Activated naive CD8-positive, alpha-beta T cell treated with anti-CD3 and anti-CD28 coated beads for 36 hours (primary cell): ENCODE measurements around the gene CACNA1F. TPM values are rescaled to one million over a fixed set of nuclear protein-coding genes. Genes with fewer than 3 reads are reported as not detected.

Source experiments
- DNase-seq: peaks from one replicate; pipeline ENCODE4 v3.0.0; 2021
- H3K27ac Mint-ChIP-seq: one replicate; pipeline ENCODE4 v1.8.0; 2022; ENCODE audit warnings: mild to moderate bottlenecking, moderate library complexity, mixed read lengths
- H3K27me3 Mint-ChIP-seq: one replicate; pipeline ENCODE4 v1.8.0; 2022; ENCODE audit warnings: mild to moderate bottlenecking, mixed read lengths
- H3K36me3 Mint-ChIP-seq: one replicate; pipeline ENCODE4 v1.8.0; 2021; ENCODE audit warnings: mild to moderate bottlenecking, mixed read lengths
- H3K4me1 Mint-ChIP-seq: one replicate; pipeline ENCODE4 v1.8.0; 2021; ENCODE audit warnings: mixed read lengths
- H3K4me3 Mint-ChIP-seq: one replicate; pipeline ENCODE4 v1.8.0; 2022; ENCODE audit warnings: mild to moderate bottlenecking, moderate library complexity, mixed read lengths
- H3K9me3 Mint-ChIP-seq: one replicate; pipeline ENCODE4 v1.8.0; 2022; ENCODE audit warnings: mixed read lengths
- total RNA-seq, 2 experiments: library from RNA; stranded (reverse); gene quantifications; one replicate each; pipeline ENCODE4 v1.2.3, GENCODE V29; 2021

Gene CACNA1F
- total RNA-seq, 2 experiments from 2014 or later = 0.72 to 0.85 TPM

DNA sequence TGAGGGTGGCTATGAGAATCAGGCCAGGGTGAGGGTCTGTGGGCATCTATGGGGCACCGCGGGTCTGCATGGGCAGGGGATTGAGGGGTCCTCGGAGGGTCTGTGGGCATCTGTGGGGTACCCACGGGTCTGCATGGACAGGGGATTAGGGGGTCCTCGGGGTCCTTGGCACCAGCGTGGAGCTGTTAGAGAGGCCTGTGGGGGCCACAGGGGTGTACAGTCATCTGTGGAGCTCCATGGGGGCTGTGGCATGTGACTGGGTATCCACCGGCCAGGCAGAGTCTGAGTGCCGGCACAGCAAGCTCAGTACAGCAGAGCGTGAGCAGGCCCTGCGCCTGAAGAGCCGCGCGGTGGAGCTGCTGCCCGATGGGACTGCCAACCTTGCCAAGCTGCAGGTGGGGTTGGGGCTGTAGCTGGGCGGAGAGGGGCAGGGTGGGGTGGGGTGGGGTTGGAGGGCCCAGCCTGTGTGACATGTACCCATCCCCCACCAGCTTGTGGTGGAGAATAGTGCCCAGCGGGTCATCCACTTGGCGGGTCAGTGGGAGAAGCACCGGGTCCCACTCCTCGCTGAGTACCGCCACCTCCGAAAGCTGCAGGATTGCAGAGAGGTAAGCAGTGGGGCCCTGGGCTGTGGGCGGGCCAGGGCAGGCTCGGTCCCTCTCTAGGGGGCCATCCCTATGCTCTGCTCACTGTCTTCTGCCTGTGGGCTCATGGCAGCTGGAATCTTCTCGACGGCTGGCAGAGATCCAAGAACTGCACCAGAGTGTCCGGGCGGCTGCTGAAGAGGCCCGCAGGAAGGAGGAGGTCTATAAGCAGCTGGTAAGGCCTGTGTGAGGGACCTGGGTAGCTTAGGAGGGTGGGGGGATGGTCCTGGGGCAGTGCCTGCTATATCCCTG lies 15.0 kb upstream of the CACNA1F start:
- no peaks in the 10 kb centered on the region for H3K9me3 Mint-ChIP-seq
- peaks cover 2% of the 10 kb centered on the region for H3K4me1 Mint-ChIP-seq
- H3K36me3 Mint-ChIP-seq = peaks cover 15% of the 10 kb centered on the region
- H3K27me3 Mint-ChIP-seq = no peaks in the 10 kb centered on the region
- no peak overlapping the region for H3K27ac Mint-ChIP-seq
- no peak overlapping the region for H3K4me3 Mint-ChIP-seq
- DNase-seq = no peak

- Mint-ChIP-seq H3K4me3 (no peak overlapping the region), H3K27ac (no peak overlapping the region), H3K9me3 (no peaks in the 10 kb centered on the region), H3K27me3 (no peaks in the 10 kb centered on the region), H3K4me1 (peaks cover 1% of the 10 kb centered on the region), H3K36me3 (peaks cover 14% of the 10 kb centered on the region)
- DNase-seq = no peak
Measured at GRCh38 chrX:49247346-49247745, 14.2 kb upstream of the CACNA1F start.

DNA sequence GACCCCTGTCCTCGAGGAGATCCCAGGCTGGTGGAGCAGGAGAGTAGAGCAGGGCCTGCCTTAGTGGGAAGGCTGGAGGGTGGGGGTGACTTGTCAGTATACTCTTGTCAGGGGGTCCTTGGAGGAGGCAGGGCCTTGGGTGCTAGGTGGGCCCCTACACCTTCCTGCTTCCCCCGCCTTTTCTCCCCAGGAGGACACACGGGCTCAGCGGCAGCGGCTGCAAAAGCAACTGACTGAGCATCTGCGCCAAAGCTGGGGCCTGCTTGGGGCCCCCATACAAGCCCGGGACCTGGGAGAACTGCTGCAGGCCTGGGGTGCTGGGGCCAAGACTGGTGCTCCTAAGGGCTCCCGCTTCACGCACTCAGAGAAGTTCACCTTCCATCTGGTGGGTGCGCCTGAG lies 13.4 kb upstream of the CACNA1F start:
- no peaks in the 10 kb centered on the region for H3K4me1 Mint-ChIP-seq
- H3K27me3 Mint-ChIP-seq = no peaks in the 10 kb centered on the region
- no peak overlapping the region for H3K4me3 Mint-ChIP-seq
- H3K27ac Mint-ChIP-seq = no peak overlapping the region
- DNase-seq = no peak
- peaks cover 9% of the 10 kb centered on the region for H3K36me3 Mint-ChIP-seq
- H3K9me3 Mint-ChIP-seq = no peaks in the 10 kb centered on the region

GRCh38 chrX:49244207-49244606 lies 11.1 kb upstream of the CACNA1F start:
- Mint-ChIP-seq H3K27ac (no peak overlapping the region), H3K36me3 (peaks cover 9% of the 10 kb centered on the region), H3K4me3 (no peak overlapping the region)

DNA sequence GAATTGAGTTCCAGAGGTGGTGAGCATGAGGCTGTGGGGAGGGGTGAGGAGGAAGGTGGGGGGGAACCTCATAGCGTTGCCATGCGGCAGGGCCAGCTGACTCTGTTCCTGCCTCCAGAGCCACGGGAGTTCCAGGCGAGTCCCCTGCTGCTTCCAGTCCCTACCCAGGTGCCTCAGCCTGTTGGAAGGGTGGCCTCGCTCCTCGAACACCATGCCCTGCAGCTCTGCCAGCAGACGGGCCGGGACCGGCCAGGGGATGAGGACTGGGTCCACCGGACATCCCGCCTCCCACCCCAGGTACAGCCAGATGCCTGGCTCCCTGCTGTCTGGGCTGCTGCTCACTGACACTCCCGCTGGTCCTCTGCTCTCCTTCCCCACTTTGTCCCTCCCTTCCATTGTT lies 10.0 kb upstream of the CACNA1F start:
- Mint-ChIP-seq H3K4me1 (peaks cover 7% of the 10 kb centered on the region), H3K27me3 (no peaks in the 10 kb centered on the region), H3K9me3 (no peaks in the 10 kb centered on the region), H3K27ac (no peak overlapping the region), H3K4me3 (no peak overlapping the region), H3K36me3 (peaks cover 9% of the 10 kb centered on the region)
- DNase-seq = no peak

More at GRCh38 chrX:49244207-49244606, 11.1 kb upstream of the CACNA1F start:
- H3K4me1 Mint-ChIP-seq = peaks cover 6% of the 10 kb centered on the region
- no peaks in the 10 kb centered on the region for H3K9me3 Mint-ChIP-seq
- no peaks in the 10 kb centered on the region for H3K27me3 Mint-ChIP-seq
- DNase-seq = no peak

DNA sequence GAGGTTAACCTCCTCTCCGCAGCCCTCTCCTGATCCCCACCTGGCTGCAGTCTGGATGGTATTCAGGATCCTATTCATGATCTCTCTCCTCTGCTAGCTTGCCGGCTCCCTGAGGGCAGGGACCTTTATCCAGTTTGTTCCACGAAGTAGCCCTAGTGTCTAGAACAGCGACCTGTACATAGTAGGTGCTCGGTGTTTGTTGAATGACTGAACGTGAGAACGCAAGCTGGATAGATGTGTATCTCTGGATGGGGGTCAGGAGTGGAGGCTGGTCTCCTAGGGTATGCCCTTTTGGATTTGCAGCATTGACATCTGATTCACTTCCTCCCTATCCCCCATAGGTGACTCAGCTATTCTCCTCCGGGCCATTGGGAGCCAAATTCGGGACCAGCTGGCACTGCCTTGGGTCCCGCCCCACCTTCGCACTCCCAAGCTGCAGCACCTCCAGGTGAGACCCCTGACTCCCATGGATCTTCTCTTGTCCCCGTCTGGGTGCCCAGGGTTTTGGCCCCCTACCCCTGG lies 9.5 kb upstream of the CACNA1F start:
- H3K9me3 Mint-ChIP-seq = no peaks in the 10 kb centered on the region
- no peak overlapping the region for H3K27ac Mint-ChIP-seq
- H3K27me3 Mint-ChIP-seq = no peaks in the 10 kb centered on the region
- H3K4me3 Mint-ChIP-seq = no peak overlapping the region
- DNase-seq = no peak
- H3K36me3 Mint-ChIP-seq = peaks cover 9% of the 10 kb centered on the region
- peaks cover 7% of the 10 kb centered on the region for H3K4me1 Mint-ChIP-seq

DNA sequence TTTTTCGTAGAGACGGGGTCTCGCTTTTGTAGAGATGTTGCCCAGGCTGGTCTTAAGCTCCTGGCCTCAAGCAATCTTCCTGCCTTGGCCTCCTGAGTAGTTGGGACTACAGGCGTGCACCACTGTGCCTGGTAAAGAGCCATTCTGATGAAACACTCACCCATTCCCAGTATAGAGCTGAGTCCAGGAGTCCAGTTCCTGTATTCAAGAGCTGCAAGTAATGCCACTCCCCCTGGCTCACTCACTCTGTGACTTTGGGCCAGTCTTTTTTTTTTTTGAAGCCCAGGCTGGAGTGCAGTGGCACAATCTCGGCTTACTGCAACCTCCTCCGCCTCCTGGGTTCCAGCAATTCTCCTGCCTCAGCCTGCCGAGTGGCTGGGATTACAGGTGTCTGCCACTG lies 5.6 kb upstream of the CACNA1F start:
- peaks cover 19% of the 10 kb centered on the region for H3K4me1 Mint-ChIP-seq
- H3K36me3 Mint-ChIP-seq = peaks cover 9% of the 10 kb centered on the region
- DNase-seq = no peak
- H3K27ac Mint-ChIP-seq = no peak overlapping the region
- no peaks in the 10 kb centered on the region for H3K9me3 Mint-ChIP-seq
- H3K4me3 Mint-ChIP-seq = no peak overlapping the region
- no peaks in the 10 kb centered on the region for H3K27me3 Mint-ChIP-seq

DNA sequence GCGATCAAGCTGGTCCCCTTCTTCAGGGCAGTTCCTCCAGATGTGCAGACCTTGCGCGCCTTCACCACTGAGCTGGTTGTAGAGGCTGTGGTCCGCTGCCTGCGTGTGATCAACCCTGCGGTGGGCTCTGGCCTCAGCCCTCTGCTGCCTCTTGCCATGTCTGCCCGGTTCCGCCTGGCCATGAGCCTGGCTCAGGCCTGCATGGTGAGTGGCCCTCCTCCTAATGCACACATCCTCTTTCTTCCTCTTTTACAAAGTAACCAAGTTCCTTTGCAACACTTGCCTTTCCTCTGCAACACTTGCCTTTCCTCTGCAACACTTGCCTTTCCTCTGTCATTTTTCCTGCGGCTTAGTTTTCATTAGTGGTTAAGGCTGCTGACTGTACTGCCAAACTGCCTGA lies 3.9 kb upstream of the CACNA1F start:
- H3K9me3 Mint-ChIP-seq = no peaks in the 10 kb centered on the region
- H3K36me3 Mint-ChIP-seq = peaks cover 6% of the 10 kb centered on the region
- peak overlapping the region; percentile 54 for H3K27ac Mint-ChIP-seq
- H3K4me3 Mint-ChIP-seq = peak overlapping the region; percentile 52
- no peaks in the 10 kb centered on the region for H3K27me3 Mint-ChIP-seq
- peaks cover 19% of the 10 kb centered on the region for H3K4me1 Mint-ChIP-seq
- DNase-seq = no peak

DNA sequence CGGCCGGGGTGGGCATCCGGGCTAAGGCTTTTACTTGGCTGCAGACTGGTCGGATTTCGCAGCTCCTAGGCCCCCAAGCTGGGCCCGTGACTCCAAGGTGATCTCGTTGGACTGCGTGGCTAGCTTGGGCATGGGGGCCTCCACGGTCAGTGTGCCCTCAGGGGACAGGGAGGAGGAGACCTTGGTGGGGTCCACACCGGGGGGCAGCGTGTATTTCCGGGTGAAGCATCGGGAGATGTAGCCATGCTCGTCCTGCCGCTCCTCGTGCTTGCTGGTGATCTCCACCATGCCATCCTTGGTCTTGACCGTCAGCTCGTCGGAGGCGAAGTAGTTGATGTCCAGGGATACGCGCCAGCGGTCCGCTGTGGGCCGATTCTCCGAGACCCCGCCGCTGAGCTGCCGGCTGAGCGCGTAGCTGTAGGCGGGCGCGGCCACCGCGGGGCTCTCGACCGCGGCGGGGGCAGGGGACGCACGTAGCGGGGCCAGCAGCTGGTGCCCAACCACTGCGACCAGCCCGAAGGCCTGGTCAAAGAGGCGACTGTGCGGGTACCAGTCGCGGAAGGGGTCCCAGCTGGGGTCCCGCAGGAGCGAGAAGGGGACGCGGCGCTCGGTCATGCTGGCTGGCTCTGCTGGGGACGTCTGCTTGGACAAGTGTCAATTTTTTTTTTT lies 881 bp upstream of the CACNA1F start:
- Mint-ChIP-seq H3K36me3 (peaks cover 6% of the 10 kb centered on the region), H3K4me3 (no peak overlapping the region), H3K4me1 (peaks cover 24% of the 10 kb centered on the region), H3K27me3 (no peaks in the 10 kb centered on the region), H3K27ac (no peak overlapping the region), H3K9me3 (no peaks in the 10 kb centered on the region)
- DNase-seq = no peak

DNA sequence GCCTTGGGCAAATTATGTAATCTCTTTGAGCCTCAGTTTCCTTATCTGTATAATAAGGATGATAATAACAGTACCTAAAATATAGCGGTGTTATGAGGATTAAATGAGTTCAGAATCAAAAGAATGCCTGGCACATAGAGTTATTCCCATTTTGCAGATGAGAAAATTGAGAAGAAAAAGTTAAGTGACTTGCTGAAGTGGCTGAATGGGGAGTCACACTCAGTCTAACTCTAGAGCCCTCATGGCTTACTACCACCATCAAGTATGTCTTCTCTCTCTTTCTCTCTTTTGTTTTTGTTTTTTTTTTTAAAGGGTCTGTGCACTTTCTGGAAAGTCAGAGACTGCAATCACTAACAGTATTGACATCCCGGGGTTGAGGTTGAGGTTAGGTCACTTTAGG lies 615 bp downstream of the CACNA1F start:
- H3K36me3 Mint-ChIP-seq = peaks cover 6% of the 10 kb centered on the region
- DNase-seq = no peak
- H3K27me3 Mint-ChIP-seq = no peaks in the 10 kb centered on the region
- H3K4me3 Mint-ChIP-seq = no peak overlapping the region
- H3K27ac Mint-ChIP-seq = no peak overlapping the region
- peaks cover 24% of the 10 kb centered on the region for H3K4me1 Mint-ChIP-seq
- no peaks in the 10 kb centered on the region for H3K9me3 Mint-ChIP-seq

DNA sequence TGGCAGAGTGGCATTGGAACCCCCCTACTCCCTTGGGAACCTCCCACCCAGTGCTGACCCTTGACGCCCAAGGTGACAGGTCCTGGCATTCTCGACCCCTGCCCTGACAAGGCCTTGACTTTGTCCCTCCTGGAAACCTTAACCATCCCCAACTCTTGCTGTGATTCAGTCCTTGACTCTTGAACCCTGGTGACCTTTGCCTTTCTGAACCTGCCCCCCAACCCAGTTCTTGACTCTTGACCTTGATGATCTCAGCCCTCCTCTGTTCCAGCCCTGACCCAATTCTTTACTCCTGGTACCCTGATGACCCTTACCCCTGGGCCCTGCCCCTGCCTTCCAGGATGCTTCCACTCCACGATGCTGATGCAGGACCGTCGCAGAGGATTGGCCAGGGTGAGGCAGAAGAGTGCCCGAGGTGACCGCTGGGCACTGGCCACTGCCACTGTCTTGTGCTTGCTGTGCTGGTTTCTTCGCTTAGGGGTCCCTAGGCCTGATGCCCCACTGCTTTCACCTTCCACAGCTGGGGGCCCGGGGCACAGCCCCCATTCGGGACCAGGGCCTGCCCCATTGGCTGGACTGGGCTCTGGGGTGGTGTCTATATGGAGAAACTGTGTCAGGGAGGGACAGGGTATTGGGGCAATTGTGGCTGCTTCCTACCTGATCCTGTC lies 1.7 kb downstream of the CACNA1F start:
- H3K36me3 Mint-ChIP-seq = peaks cover 2% of the 10 kb centered on the region

DNA sequence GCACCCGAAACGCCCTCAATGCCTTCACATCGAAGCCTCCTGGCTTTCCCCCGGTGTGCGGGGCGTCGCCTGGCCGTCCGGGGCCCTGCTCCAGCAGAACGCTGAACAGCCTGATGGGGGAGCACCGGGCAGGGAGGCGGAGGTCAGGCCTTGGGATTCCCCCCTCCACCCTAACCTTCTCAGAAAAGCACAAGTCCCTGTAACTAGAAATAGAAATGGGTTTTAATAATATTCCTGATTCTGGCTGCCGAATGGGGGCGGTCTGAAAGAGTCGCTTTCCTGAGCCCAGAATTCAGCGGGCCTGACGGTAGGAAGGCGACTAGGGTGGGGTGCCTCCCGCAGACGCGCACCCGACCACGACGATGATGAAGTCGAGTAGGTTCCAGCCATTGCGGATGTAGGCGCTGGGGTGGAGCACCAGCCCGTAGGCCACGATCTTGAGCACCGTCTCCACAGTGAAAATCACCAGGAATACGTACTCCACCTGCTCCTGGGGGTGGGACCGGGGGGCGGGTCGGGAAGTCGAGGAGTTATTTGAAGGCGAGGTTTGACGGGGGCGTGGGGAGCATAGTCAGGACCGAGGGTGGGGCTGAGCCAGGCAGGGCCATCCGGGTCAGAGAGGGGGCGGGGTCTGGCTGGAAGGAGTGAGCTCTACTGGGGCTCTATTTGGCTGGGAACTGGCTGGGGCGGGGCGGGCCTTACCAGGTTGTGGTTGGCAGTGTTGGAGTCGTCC lies 2.5 kb downstream of the CACNA1F start:
- DNase-seq = peak; percentile 74
- H3K27me3 Mint-ChIP-seq = peaks cover 2% of the 10 kb centered on the region
- H3K9me3 Mint-ChIP-seq = no peaks in the 10 kb centered on the region
- peaks cover 14% of the 10 kb centered on the region for H3K4me1 Mint-ChIP-seq
- peaks cover 2% of the 10 kb centered on the region for H3K36me3 Mint-ChIP-seq
- H3K4me3 Mint-ChIP-seq = peak overlapping the region; percentile 78
- H3K27ac Mint-ChIP-seq = peak overlapping the region; percentile 92

More for the DNA sequence above, 1.7 kb downstream of the CACNA1F start:
- no peaks in the 10 kb centered on the region for H3K9me3 Mint-ChIP-seq
- no peak for DNase-seq
- H3K4me1 Mint-ChIP-seq = peaks cover 16% of the 10 kb centered on the region
- peak overlapping the region; percentile 78 for H3K4me3 Mint-ChIP-seq
- peak overlapping the region; percentile 92 for H3K27ac Mint-ChIP-seq
- H3K27me3 Mint-ChIP-seq = no peaks in the 10 kb centered on the region

GRCh38 chrX:49228185-49228584 lies 5.0 kb downstream of the CACNA1F start:
- peaks cover 12% of the 10 kb centered on the region for H3K4me1 Mint-ChIP-seq
- H3K9me3 Mint-ChIP-seq = no peaks in the 10 kb centered on the region
- DNase-seq = no peak
- H3K4me3 Mint-ChIP-seq = no peak overlapping the region
- H3K27me3 Mint-ChIP-seq = peaks cover 4% of the 10 kb centered on the region
- no peaks in the 10 kb centered on the region for H3K36me3 Mint-ChIP-seq
- H3K27ac Mint-ChIP-seq = no peak overlapping the region

- Mint-ChIP-seq H3K27ac (no peak overlapping the region), H3K9me3 (no peaks in the 10 kb centered on the region), H3K27me3 (peaks cover 4% of the 10 kb centered on the region), H3K36me3 (no peaks in the 10 kb centered on the region), H3K4me3 (no peak overlapping the region), H3K4me1 (peaks cover 12% of the 10 kb centered on the region)
- no peak for DNase-seq
Measured at GRCh38 chrX:49227726-49228125, 5.4 kb downstream of the CACNA1F start.
